Measurements from ENCODE around the gene GDNF. TPM values are rescaled to one million over a fixed set of nuclear protein-coding genes. Genes with fewer than 3 reads are reported as not detected.

The GDNF gene, protein sequence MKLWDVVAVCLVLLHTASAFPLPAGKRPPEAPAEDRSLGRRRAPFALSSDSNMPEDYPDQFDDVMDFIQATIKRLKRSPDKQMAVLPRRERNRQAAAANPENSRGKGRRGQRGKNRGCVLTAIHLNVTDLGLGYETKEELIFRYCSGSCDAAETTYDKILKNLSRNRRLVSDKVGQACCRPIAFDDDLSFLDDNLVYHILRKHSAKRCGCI
- total RNA-seq (2021; ENCODE audit: unreplicated experiment) (not detected), Bru-seq, nascent RNA (percentile 4 among the genes with signal in this experiment), BruChase-seq, experiment 1, labeled RNA remaining after a 2-hour chase (percentile 4 among the genes with signal in this experiment), BruChase-seq, experiment 2, labeled RNA remaining after a 6-hour chase (not detected)
- polyA plus RNA-seq (2012; ENCODE audit: insufficient read length), result not detected
- long read RNA-seq, result 0 reads

- Histone ChIP-seq H3K9me3 (ENCODE audit: control insufficient read depth, insufficient read depth, low read depth, low read length) (no peaks in the 10 kb centered on the region), H3K4me1 (ENCODE audit: control insufficient read depth, insufficient read depth, low read length) (peaks cover 13% of the 10 kb centered on the region), H3K4me3 (ENCODE audit: low read depth in 2 of 2, low read length in 2 of 2) (peak within 1 kb of the TSS in 1 of 2 experiments; percentile 35; a peak in 1 of 4 replicates), H3K27me3 (ENCODE audit: control insufficient read depth, insufficient read depth, low read length) (peaks cover 26% of the 10 kb centered on the region), H3K36me3 (ENCODE audit: control insufficient read depth, insufficient read depth, low read length) (no peaks in the 10 kb centered on the region), H3K27ac (ENCODE audit: low read length) (no peak within 1 kb of the TSS)
- DNase-seq (ENCODE audit: low read depth, low spot score) (no peak), ATAC-seq (no peak)
- ChIA-PET POLR2A (no interaction called here), CTCF (interaction anchor here (0.6 to 1.0 kb wide), 3 partner anchors 330 to 426 kb away, joined by 3 to 4 read pairs (median 4); no protein-coding TSS in a partner anchor)
- in situ Hi-C loops (cut with HindIII; ENCODE audit: low pct_unique_long_range_greater_than_20kb, low sequenced_read_pairs) (no loop called here), intact Hi-C loops (cut with micrococcal nuclease; ENCODE audit: unreplicated experiment) (loop anchor here (10.0 kb wide), 1 partner anchor 425 kb away; no protein-coding TSS in a partner anchor)
- TF ChIP-seq TCF7L2 (IDR thresholded peaks at IDR 0.05; ENCODE audit: low read depth, low read length), result no peak
- TF ChIP-seq REST (IDR thresholded peaks at IDR 0.05; ENCODE audit: insufficient read depth in 1 of 2, low read depth in 2 of 2, low read length in 1 of 2), result no peak
- TF ChIP-seq POLR2AphosphoS5 (IDR thresholded peaks at IDR 0.05; ENCODE audit: low read depth, low read length), result no peak
- no peak for TF ChIP-seq SIN3A (IDR thresholded peaks at IDR 0.05; ENCODE audit: borderline replicate concordance, insufficient read depth, low read depth, low read length)
- TF ChIP-seq CTCF (IDR thresholded peaks at IDR 0.05), result no peak
- BruUV-seq (replicated peaks), result no TSS peak
These were observed at the start of gene GDNF for GRCh38 chr5:37839407-37840052. Gene GDNF (minus strand): TSS chr5:37840041. CDS start chr5:37834796, 5,245 bp downstream.

DNA sequence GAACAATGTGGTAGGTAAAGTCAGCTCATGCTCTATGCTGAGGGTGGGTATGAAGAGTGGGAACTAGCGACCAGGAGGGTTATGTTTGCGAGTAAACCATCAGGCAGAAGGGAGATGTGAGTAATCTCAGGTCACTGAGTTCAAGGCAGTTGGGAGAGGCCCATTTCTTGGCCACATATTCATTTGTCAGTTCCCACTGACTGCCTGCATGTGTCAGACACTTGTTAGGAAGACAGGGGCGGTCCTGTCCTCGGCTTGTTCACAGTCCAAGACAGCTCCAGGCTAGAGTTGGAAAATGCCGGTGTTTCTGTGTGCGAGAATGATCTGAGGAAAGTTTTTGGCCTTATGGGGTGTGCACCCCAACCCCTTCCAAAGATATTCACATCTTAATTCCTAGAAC lies 48.6 kb upstream of the GDNF start:
- Histone ChIP-seq H3K36me3 (ENCODE audit: control insufficient read depth, insufficient read depth, low read length) (no peaks in the 10 kb centered on the region), H3K27ac (ENCODE audit: low read length) (no peak overlapping the region), H3K9me3 (ENCODE audit: control insufficient read depth, insufficient read depth, low read depth, low read length) (no peaks in the 10 kb centered on the region), H3K4me3 (ENCODE audit: low read depth in 2 of 2, low read length in 2 of 2) (no peak overlapping the region), H3K4me1 (ENCODE audit: control insufficient read depth, insufficient read depth, low read length) (no peaks in the 10 kb centered on the region), H3K27me3 (ENCODE audit: control insufficient read depth, insufficient read depth, low read length) (0 out of 2 replicates have a peak, but pooled peaks cover 7% of the 10 kb centered on the region)
- ChIA-PET CTCF (no interaction called here), POLR2A (no interaction called here)
- in situ Hi-C loops (cut with HindIII; ENCODE audit: low pct_unique_long_range_greater_than_20kb, low sequenced_read_pairs) (no loop called here), intact Hi-C loops (cut with micrococcal nuclease; ENCODE audit: unreplicated experiment) (no loop called here)
- ATAC-seq (no peak), DNase-seq (ENCODE audit: low read depth, low spot score) (no peak)
- TF ChIP-seq REST (IDR thresholded peaks at IDR 0.05; ENCODE audit: insufficient read depth in 1 of 2, low read depth in 2 of 2, low read length in 1 of 2) (no peak), POLR2AphosphoS5 (IDR thresholded peaks at IDR 0.05; ENCODE audit: low read depth, low read length) (no peak), SIN3A (IDR thresholded peaks at IDR 0.05; ENCODE audit: borderline replicate concordance, insufficient read depth, low read depth, low read length) (no peak), TCF7L2 (IDR thresholded peaks at IDR 0.05; ENCODE audit: low read depth, low read length) (no peak), CTCF (IDR thresholded peaks at IDR 0.05) (no peak)
- BruUV-seq (replicated peaks), result no TSS peak

Measured in Panc1 (cell line).